ENCODE results near the gene LYL1.

The LYL1 gene

DNA sequence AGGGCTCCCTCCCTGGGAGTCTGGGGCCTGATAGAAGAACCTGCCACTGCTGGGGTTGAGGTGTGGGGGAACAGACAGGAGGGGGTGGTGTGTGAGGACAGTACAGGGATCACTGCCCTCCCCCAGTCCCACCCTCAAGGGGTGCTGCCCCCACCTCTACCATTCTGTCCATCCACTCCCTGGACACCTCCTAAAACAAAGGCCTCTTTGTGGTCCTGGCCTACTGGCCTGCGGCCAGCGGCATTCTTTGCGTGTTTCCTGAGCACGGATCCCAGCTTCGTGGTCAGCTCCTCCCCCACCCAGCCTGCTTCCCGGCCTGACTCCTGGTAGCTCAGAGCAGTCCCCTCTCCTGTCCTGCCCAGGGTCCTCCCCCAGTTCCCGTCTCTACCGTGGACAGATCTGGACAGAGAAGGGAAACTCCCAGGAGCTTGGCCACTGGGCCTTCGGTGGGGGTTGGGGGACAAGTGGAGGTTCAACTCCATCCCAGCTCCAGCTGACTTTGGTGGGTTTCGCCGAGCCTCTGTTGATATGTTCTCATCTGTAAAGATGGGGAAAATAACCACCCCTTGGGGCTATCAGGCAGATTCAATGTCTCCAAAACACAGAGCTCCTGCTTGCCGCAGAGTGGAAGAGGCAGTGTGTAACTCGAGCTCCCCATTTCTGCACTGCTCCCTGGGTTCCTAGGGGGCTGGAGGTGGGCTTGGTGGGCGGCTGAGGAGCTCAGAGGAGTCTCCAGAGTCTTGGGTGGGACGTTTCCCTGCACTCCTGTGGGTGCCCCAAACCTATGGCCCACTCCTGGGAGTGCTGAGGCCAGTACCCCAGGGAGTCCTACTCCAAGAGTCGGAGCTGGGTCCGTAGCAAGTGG lies 48.7 kb downstream of the LYL1 start:
- no peak for DNase-seq

DNA sequence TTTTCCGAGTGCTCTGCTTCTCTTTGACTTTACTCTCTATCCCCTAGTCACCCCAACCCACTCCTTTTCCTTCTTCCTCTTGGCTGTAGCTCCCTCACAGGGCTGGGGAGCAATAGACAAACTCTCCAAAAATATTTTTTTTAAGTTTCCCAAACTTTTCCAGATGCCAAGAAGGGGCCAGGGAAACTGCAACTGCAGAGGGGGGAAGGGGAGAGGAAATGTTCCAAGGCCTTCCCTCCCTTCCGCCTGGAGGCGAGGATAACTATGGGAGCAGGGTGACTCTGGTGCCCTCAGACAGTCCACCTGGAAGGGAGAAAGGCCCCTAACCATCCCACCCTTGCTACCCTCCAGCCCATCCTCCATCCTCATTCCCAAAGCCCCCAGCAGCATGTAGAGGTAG lies 49.4 kb downstream of the LYL1 start:
- no peak for DNase-seq

DNA sequence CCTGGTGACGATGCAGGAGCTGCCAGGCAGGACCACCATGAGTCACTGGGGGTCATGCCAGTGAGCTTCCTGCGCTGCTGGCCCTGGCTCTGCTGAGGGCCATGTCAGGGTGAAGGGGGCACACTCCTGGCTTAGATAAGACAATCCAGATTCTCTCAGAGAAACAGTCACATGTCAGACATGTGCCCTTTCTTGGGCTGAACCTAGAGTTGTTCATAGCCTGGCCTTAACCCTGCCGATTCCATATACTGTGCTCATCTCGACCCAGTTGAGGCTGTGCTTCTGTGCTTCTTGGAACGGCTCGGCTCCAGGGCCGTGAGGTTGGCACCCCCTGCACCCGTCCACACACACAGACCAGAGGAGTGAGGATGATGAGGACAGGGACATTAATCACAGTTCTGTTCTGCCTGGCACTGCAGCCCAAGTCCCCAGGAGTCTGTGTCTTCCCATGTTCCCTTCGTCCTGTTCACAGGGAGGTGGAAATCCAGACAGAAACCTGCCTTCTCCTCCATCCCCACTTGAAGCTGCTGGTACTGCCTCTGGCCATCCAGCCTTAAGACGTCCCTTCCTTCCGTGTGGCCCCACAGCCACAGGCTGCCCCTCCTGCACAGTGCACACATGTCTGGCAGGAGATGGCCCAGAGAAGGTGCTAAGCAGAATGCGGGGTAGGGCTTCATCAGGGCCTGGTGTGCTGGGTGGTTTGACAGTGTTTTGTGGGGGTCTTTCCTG lies 50.0 kb downstream of the LYL1 start:
- DNase-seq = no peak

DNA sequence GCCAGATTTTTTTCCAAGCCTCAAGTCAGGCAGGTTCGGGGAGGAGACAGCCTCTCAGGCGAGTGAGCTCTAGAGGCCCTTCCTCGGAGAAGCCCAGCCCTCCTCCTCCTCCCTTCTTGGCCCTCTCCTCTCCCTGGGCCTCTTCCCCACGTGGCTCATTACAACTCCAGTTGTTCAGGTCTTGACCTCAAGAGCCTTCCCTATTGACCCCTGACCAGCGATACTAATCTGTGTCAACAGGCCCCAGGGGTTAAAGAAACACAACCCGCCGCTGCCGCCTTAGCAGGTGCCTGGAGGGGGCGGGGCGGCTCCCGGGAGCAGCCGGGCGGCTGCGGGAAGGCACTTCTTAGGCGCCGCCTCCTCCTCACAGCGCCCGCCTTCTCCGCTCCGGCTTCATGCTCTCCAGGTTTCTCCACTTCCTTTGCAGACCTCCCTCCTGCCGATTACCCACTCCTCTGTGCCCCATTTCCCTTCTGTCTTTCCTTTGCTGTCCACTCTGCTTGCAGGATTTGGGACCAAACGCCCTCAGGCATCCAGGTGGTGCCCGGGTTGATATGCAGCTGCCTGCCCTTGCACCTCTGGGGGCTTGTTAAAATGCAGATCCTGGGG lies 51.0 kb downstream of the LYL1 start:
- DNase-seq = peak; percentile 14 to 36

DNA sequence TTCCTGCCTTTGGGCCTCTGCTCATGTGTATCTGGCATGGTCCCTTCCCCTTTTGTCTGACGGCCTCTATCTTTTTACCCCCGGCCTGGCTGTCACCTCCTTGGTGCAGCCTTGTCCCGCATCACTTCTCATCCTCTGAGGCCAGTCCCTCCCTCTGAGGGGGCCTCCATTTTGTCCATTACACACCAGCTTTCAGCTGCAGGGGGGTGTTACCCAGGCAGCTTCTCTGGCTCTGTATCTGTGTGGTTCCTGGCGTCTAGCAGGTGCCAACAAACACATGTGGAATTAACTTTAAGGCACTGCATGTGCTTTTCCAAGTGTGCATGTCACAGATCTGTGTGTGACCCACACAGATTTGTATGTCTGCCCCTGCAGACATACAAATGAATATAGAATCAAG lies 52.4 kb downstream of the LYL1 start:
- no peak for DNase-seq
